COLO668 (cell line): Measurements from ENCODE around the gene AKT1S1.

Source experiments
- DNase-seq: peaks from one replicate; lab custom pipeline; 2025; ENCODE audit not compliant: unreplicated experiment; lab: John Stamatoyannopoulos, UW

The AKT1S1 gene

DNA sequence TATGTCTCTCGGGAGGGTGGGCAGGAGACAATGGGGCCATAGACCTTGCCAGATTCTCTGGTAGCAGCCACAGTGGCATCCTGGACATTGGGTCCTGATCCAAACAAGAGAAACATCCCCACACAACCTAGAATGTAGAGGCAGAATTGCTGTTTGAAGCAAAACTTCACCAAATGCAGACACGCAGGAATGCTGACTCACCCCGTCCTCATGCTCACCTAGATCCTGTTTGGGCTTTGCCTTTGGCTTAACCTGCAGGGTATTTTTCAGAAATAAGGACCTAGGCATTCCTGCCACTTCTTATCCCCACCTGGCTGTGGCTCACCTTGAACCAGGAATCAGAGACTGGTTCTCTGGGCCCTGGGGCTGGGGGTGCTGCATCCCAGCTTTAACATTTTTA is 7.6 kb upstream of the AKT1S1 start:
- DNase-seq, result no peak

- no peak for DNase-seq
Observed at GRCh38 chr19:49884109-49884508, 7.0 kb upstream of the AKT1S1 start.

GRCh38 chr19:49883094-49883493 is 5.9 kb upstream of the AKT1S1 start:
- no peak for DNase-seq

- DNase-seq, result no peak
Observed at GRCh38 chr19:49882643-49883042, 5.5 kb upstream of the AKT1S1 start.

DNA sequence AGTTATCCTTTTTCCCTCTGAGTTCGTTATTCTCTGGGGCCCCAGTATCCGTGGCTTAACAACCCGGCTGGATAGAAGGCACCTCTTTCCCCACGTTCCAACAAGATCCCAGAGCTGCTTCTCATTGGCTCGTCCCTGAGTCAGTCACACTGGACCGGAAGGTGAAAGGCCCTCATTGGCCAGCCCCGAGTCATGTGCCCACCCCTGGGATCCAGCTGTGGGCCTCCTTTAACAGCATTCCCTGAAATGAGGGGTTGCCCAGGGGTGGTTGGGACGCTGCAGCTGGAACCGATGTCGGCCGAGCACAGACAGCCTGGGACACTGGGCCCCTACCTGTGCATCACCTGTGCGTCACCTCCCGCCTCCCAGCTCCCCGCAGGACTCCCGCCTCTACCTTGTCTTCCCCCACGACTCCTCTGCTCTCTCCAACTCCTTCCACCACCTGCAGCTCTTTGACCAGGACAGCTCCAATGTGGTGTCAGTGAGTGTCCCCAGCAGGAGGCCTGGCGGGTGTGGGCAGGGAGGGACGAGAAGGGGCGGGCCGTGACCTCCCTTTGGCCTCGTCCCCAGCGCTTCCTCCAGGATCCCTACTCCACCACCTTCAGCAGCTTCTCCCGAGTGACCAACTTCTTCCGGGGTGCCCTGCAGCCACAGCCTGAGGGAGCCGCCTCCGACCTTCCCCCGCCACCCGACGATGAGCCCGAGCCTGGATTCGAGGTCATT is 4.7 kb upstream of the AKT1S1 start:
- peak; percentile 13 for DNase-seq

DNA sequence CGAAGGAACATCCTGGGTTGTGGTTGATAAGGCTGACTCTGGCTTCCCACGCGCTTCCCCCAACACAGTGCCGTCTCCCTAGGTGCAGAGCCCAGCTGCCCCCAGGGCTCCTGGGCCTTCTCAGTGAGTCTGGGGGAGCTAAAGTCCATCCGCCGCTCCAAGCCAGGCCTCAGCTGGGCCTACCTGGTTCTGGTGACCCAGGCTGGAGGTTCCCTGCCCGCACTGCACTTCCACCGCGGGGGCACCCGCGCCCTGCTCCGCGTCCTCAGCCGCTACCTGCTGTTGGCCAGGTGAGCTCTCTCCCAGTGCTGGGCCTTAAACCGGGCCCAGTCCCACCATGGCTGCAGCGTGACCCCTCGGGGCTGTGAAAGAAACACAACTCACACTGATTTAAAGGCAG is 4.0 kb upstream of the AKT1S1 start:
- no peak for DNase-seq

GRCh38 chr19:49880162-49880869 is 3.2 kb upstream of the AKT1S1 start:
- DNase-seq, result no peak

- DNase-seq, result no peak
Observed at GRCh38 chr19:49879243-49879963, 2.2 kb upstream of the AKT1S1 start.

- no peak for DNase-seq
Observed at GRCh38 chr19:49878744-49879070, 1.6 kb upstream of the AKT1S1 start.

DNA sequence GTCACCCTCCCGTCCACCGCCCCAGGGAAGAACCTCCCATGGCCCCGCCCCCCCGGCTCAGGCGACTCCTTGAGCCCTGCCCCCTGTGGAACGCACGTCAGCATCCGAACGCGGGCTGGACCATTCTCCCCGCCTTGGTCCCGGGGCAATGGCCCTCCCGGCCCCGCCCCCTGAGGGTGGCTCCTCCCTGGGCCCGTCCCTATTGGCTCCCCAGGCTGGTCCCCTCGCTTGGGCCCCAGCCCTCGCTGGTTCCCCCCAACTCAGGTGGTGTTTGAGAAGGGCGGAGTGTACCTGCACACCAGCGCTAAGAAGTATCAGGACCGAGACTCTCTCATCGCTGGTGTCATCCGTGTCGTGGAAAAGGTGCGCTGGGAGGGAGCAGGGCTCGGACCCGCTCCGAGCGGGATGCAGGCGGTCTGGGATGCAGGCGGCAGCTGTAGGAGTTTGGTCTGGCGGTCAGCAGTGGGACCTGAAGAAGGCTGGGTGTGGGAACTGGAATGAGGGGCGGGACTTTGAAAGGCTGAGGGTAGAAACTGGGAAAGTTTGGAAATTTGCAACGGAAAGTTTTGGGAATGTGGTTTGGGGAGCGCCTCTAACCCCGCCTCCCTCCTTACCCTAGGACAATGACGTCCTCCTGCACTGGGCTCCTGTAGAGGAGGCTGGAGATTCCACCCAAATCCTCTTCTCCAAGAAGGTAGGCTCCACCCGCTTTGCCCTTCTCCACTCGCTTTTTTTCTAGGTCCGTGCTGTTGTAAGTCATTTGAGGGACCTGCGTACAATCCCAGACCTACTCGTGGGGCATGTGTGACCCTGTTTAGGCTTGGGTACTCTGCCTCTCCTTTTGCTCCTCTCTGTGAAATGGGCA is 956 bp upstream of the AKT1S1 start:
- peak; percentile 97 for DNase-seq

GRCh38 chr19:49876422-49877019 is 634 bp downstream of the AKT1S1 start:
- DNase-seq, result peak; percentile 97

- peak; percentile 35 for DNase-seq
Observed at GRCh38 chr19:49875857-49876421, 1.2 kb downstream of the AKT1S1 start.

DNA sequence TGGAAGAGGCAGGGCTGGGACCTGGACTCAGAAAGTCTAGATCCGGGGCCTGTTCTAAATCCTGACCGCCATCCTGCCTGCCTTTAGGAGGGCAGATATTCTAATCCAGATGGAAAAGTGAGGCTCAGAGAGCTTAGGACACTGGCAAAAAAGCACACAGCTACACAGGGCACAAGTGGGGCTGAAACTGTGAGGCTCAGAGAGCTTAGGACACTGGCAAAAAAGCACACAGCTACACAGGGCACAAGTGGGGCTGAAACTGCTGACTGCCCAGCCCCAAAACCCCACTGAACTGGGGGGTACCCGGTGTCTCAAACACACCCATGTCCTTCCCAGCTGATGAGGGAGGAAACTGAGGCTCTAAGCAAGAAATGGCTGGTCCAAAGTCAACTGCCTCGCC is 2.0 kb downstream of the AKT1S1 start:
- no peak for DNase-seq

DNA sequence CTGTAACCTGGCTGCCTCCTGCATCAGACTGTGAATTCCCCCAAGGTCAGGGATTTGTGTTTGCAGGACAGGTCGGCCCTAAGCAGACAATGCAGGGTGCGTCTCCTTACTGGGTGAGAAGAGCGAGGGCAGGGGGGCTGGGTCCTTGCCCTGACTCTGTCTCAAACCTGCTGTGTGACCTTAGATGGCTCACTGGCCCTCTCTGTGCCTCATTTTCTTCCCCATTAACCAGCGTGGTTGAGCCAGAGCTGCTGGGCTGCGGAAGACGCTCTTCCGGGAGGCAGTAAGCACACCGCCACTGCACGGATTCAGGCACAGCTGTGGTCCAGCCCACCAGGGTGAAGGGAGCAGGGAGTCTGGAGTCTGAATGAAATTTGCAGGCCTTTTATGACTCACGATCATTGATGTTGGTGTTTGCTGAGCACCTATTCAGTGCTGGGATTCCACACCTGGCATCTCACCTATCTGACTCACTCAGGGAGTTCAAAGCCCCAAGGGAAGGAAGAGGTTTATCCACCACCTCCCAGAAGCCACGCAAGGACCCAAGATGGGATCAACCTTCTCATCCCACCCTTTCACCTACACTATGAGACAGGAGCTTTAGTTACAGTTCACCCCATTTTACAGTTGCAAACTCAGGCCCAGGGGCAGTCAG is 2.5 kb downstream of the AKT1S1 start:
- no peak for DNase-seq

DNA sequence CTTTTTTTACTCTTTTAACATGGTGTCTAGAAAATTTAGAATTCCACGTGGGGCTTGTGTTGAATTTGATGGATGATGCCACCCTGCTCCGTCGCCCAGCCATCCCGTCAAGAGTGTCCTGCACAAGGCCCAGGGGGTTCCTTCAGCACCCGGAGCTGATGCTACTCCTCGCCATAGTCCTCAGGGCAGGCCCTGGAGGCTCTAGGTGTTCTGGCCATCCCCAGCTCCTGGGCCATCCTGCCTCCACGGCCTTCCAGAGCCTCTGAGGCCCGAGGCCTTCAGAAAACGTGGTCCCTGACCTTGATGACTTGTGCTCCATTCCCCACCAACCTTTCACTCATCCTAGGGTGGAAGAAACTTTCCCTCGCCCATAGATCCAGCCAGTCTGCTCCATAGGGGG is 3.3 kb downstream of the AKT1S1 start:
- DNase-seq, result no peak

DNA sequence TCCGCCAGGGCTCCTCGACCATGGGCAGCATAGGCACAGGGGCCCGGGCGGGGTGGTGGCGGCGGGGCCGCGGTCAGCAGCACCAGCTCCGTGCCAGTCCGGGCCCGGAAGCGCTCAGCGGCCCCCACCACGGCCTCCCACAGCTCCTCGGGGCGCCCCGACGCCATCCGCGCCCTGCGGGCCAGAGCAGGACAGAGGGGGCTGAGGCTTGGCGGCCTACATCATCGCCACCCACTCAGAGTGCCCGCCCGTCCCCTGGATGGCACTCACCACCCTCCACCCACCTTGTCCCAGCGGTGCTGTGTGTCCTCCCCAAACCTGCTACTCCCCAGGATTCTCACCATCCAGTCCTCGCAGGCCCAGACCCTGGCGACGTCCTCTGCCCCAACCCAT is 4.0 kb downstream of the AKT1S1 start:
- DNase-seq, result no peak

GRCh38 chr19:49872245-49873128 is 4.7 kb downstream of the AKT1S1 start:
- no peak for DNase-seq

DNA sequence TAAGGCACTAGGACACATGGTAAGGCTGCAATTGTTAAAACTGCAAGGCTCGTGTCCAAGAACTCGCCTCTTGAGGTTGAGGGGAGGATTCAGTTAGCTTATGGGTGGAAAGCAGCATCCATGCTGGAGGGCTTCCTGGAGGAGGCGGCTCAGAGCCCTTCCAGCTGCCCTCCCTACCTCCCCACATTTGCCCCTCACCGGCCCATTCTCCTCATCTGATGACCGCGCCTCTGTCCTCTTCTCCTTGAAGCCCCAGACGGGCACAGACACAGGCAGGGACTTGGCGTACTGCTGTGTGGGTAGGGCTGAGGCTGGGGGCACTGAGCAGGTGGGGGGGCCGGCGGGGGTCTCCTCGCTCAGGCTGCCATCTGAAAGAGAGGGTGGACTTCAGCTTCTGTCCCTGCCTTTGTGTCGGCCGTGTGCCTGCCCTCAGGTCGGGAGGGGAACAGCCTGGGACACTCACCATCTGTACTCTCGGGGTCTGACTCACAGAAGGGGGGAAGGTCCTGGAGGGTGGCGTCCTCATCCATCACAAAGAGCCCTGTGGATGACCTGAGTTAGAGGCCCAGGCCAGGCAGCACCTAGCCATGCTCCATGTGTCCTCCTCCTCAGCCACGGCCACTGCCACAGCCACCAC is 5.7 kb downstream of the AKT1S1 start:
- no peak for DNase-seq
